Measurements from ENCODE around the gene BUD31.
"Not testable (repeated sequence)": the region's sequence is repeated elsewhere in the genome, so short reads cannot be mapped to it uniquely, and the experiment has no call there.

BUD31 gene

DNA sequence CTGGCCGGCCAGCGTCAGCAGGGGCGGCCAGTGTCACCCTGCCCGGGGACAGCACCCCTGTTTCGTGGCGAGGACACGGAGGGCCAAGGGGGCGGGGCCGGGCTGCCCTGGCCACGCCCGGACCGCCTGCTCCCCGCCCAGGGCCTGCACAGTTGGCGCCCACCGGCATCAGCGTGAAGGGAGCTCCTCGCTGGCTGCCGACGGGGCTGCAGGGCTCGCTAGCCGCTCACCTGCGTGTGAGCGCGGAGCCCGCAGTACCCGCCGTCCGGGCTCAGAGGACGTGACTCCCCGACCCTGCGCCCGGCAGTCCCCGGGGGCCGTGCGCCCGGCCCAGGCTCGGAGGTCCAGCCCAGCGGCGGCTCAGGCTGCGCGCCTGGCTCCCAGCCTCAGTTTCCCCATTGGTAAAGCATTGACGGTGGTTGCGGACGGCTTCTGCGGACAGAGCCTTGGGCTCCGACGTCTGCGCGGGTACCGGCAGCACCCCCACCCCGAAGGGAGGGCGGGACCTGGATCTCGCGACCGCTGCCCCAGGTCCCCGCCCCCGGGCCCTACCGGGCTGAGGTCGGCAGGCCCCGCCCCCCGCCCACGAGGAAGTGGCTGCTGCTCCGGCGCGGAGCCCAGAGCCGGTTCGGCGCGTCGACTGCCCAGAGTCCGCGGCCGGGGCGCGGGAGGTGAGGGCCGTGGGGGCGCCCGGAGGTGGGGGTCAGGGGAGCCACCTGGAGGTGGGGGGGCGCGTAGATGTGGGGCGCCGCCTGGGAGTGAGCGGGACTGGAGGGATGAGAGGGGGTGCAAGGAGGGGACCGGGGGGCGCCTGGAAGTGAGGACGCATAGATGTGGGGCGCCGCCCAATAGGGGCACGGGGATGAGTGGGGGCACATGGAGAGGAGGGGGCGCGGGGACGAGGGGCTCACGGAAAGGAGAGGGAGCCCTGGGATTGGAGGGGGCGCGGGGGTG is 34.4 kb upstream of the BUD31 start, which contains the start of gene ARPC1B:
Gene ARPC1B, plus strand, starts transcription at position 620 of the 954 bp plus-strand sequence. CDS start 10,985 bp downstream, outside the sequence.
- Histone ChIP-seq H3K4me1 (ENCODE audit: control extremely low read depth in 1 of 4, control insufficient read depth in 4 of 4, insufficient read depth in 4 of 4, low read length in 3 of 4) (peaks cover 3 to 58% (median 27%) of the 10 kb centered on the region in 4 experiments), H3K27ac (ENCODE audit: insufficient read depth in 1 of 2, low read depth in 1 of 2, low read length in 2 of 2, poor library complexity in 1 of 2, severe bottlenecking in 2 of 2) (peak within 1 kb of the TSS in 1 of 2 experiments; percentile 79), H3K4me3 (ENCODE audit: control insufficient read depth in 1 of 7, extremely low read depth in 1 of 7, insufficient read depth in 4 of 7, low read depth in 2 of 7, low read length in 6 of 7) (peak within 1 kb of the TSS; percentile 75 to 95 (median 84)), H3K9me3 (ENCODE audit: control extremely low read depth in 1 of 5, control insufficient read depth in 4 of 5, insufficient read depth in 2 of 5, low read depth in 1 of 5, low read length in 4 of 5) (no peaks in the 10 kb centered on the region), H3K27me3 (replicated peaks in 2 of 5; ENCODE audit: control insufficient read depth in 4 of 5, insufficient read depth in 5 of 5, low read length in 4 of 5) (no peaks in the 10 kb centered on the region), H3K36me3 (ENCODE audit: control insufficient read depth in 4 of 4, insufficient read depth in 4 of 4, low read length in 3 of 4) (peaks cover 2 to 11% (median 6%) of the 10 kb centered on the region in 4 experiments)
- WGBS (ENCODE audit: insufficient coverage) = 0% methylated on average over 58 of the region's 95 CpGs
- POLR2A ChIA-PET = interaction anchor here (0.6 kb wide), 1 partner anchor 34 kb away, joined by 4 read pairs; no protein-coding TSS in a partner anchor
- CTCF ChIA-PET = interaction anchor here (1.4 to 2.4 kb wide), 3 partner anchors 12 to 19 kb away, joined by 3 to 14 read pairs (median 14); no protein-coding TSS in a partner anchor
- peak; percentile 85 to 92 (median 90) for DNase-seq

DNA sequence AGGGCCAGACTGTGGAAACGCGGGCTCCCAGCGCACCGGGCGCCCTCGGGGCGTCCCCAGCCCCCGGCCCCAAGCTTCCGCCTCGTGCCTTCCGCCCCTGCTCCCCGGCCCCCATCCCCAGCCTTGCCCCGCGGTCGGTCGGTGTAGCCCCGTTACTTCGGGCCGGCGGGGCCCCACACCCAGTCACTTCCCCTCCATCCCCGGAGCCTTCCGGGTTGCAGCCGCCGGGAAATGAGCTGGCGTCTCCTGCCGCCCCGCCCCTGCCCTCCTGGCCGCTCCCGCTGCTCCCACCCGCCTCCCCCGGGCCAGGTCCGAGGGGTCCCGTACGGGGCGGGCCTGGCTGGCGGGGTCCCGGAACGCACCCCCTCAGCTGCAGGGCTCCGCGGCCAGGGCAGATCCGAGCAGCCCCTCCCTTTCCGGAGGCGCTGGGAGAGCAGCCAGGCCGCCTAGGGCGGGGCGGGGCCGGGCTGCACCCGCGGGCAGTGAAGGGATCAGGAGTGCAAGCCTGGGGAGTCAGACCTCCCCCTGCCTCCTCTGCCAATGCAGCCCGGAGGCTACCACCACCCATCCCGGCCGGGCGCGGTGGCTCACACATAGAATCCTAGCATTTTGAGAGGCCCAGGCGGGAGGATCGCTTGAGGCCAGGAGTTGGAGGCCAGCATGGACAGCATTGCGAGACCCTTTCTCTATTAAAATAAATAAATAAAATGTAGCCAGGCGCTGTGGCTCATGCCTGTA is 33.5 kb upstream of the BUD31 start:
- Histone ChIP-seq H3K27ac (ENCODE audit: insufficient read depth in 1 of 2, low read depth in 1 of 2, low read length in 2 of 2, poor library complexity in 1 of 2, severe bottlenecking in 2 of 2) (peak overlapping the region in 1 of 2 experiments; percentile 79), H3K36me3 (ENCODE audit: control insufficient read depth in 4 of 4, insufficient read depth in 4 of 4, low read length in 3 of 4) (peaks cover 2 to 11% (median 5%) of the 10 kb centered on the region in 4 experiments), H3K4me3 (ENCODE audit: control insufficient read depth in 1 of 7, extremely low read depth in 1 of 7, insufficient read depth in 4 of 7, low read depth in 2 of 7, low read length in 6 of 7) (peak overlapping the region; percentile 75 to 95 (median 84)), H3K9me3 (ENCODE audit: control extremely low read depth in 1 of 5, control insufficient read depth in 4 of 5, insufficient read depth in 2 of 5, low read depth in 1 of 5, low read length in 4 of 5) (no peaks in the 10 kb centered on the region), H3K4me1 (ENCODE audit: control extremely low read depth in 1 of 4, control insufficient read depth in 4 of 4, insufficient read depth in 4 of 4, low read length in 3 of 4) (peaks cover 3 to 58% (median 32%) of the 10 kb centered on the region in 4 experiments), H3K27me3 (replicated peaks in 2 of 5; ENCODE audit: control insufficient read depth in 4 of 5, insufficient read depth in 5 of 5, low read length in 4 of 5) (no peaks in the 10 kb centered on the region)
- WGBS (ENCODE audit: insufficient coverage) = 4% methylated on average over 18 of the region's 58 CpGs
- ChIA-PET CTCF (interaction anchor here (1.4 kb wide), 1 partner anchor 19 kb away, joined by 3 read pairs; no protein-coding TSS in a partner anchor), POLR2A (interaction anchor here (0.8 to 1.0 kb wide), 4 partner anchors 13 to 64 kb away, joined by 3 to 6 read pairs (median 3); partner anchors contain the start of genes BUD31, CPSF4, PDAP1 and PTCD1)
- peak; percentile 48 to 80 (median 68) for DNase-seq

DNA sequence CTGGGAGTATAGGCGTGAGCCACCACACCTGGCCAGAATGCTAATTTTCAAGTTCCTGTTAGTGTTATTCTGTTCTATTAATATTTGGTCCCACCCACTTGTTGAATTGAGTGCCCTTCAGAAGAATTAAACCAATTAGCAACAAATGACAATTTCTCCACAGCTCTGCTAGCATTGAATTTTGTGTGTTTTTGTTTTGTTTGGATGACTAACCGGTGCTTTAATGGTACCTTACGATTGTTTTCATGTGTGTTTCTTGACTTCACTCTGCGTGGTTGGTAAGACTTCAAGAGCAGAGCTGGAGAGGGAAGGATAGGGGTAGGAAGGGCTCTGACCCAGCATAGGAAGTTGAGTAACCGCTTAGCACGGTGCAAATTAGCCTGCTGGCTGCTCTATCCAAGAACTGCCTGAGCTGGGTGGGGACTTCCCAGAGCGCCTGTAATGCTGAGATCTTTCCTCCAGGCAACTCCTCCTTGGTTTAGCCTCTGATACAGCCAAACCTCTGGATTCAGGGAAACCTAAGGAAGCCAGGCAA is 29.7 kb upstream of the BUD31 start:
- Histone ChIP-seq H3K9me3 (ENCODE audit: control extremely low read depth in 1 of 5, control insufficient read depth in 4 of 5, insufficient read depth in 2 of 5, low read depth in 1 of 5, low read length in 4 of 5) (no peaks in the 10 kb centered on the region), H3K27me3 (replicated peaks in 2 of 5; ENCODE audit: control insufficient read depth in 4 of 5, insufficient read depth in 5 of 5, low read length in 4 of 5) (no peaks in the 10 kb centered on the region), H3K4me3 (ENCODE audit: control insufficient read depth in 1 of 7, extremely low read depth in 1 of 7, insufficient read depth in 4 of 7, low read depth in 2 of 7, low read length in 6 of 7) (peak overlapping the region in 6 of 7 experiments; percentile 16 to 70 (median 60)), H3K4me1 (ENCODE audit: control extremely low read depth in 1 of 4, control insufficient read depth in 4 of 4, insufficient read depth in 4 of 4, low read length in 3 of 4) (peaks cover 3 to 63% (median 48%) of the 10 kb centered on the region in 4 experiments), H3K27ac (ENCODE audit: insufficient read depth in 1 of 2, low read depth in 1 of 2, low read length in 2 of 2, poor library complexity in 1 of 2, severe bottlenecking in 2 of 2) (peak overlapping the region; percentile 47 to 84), H3K36me3 (ENCODE audit: control insufficient read depth in 4 of 4, insufficient read depth in 4 of 4, low read length in 3 of 4) (peaks cover 0 to 33% (median 8%) of the 10 kb centered on the region in 4 experiments)
- 0% methylated on average over 5 of the region's 7 CpGs for WGBS (ENCODE audit: insufficient coverage)
- peak; percentile 79 to 92 (median 90) for DNase-seq
- ChIA-PET POLR2A (interaction anchor here (0.5 to 0.6 kb wide), 3 partner anchors 21 to 34 kb away, joined by 3 read pairs; no protein-coding TSS in a partner anchor), CTCF (interaction anchor here (0.6 to 0.8 kb wide), 3 partner anchors 14 to 1167 kb away, joined by 3 read pairs; partner anchors contain the start of genes BUD31 and PDAP1)

DNA sequence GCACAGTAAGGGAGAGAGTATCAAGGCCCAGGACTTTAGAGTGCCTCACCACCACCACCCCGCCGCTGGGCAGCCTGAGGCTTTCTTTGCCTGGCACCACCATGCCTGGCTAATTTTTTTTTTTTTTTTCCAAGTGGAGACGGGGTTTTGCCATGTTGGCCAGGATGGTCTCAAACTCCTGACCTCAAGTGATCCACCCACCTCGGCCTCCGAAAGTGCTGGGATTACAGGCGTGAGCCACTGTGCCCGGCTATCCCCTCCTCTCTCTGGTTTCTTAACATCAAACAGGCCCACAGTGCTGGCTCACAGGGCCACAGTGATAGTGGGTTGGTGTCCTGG is 29.1 kb upstream of the BUD31 start:
- not testable (repeated sequence) for DNase-seq; H3K27me3 ChIP-seq (replicated peaks in 2 of 5; ENCODE audit: control insufficient read depth in 4 of 5, insufficient read depth in 5 of 5, low read length in 4 of 5); H3K9me3 ChIP-seq (ENCODE audit: control extremely low read depth in 1 of 5, control insufficient read depth in 4 of 5, insufficient read depth in 2 of 5, low read depth in 1 of 5, low read length in 4 of 5)
- ChIA-PET POLR2A (interaction anchor here (0.5 to 0.6 kb wide), 3 partner anchors 22 to 34 kb away, joined by 3 read pairs; no protein-coding TSS in a partner anchor), CTCF (interaction anchor here (0.6 to 0.8 kb wide), 2 partner anchors 15 to 1166 kb away, joined by 3 read pairs; no protein-coding TSS in a partner anchor)
- 32% methylated on average over 4 of the region's 7 CpGs for WGBS (ENCODE audit: insufficient coverage)
- Histone ChIP-seq H3K36me3 (ENCODE audit: control insufficient read depth in 4 of 4, insufficient read depth in 4 of 4, low read length in 3 of 4) (peaks cover 0 to 33% (median 8%) of the 10 kb centered on the region in 4 experiments), H3K4me3 (ENCODE audit: control insufficient read depth in 1 of 7, extremely low read depth in 1 of 7, insufficient read depth in 4 of 7, low read depth in 2 of 7, low read length in 6 of 7) (peak overlapping the region in 6 of 7 experiments; percentile 11 to 70 (median 60)), H3K27ac (ENCODE audit: insufficient read depth in 1 of 2, low read depth in 1 of 2, low read length in 2 of 2, poor library complexity in 1 of 2, severe bottlenecking in 2 of 2) (peak overlapping the region; percentile 47 to 84), H3K4me1 (ENCODE audit: control extremely low read depth in 1 of 4, control insufficient read depth in 4 of 4, insufficient read depth in 4 of 4, low read length in 3 of 4) (peaks cover 3 to 62% (median 51%) of the 10 kb centered on the region in 4 experiments)

DNA sequence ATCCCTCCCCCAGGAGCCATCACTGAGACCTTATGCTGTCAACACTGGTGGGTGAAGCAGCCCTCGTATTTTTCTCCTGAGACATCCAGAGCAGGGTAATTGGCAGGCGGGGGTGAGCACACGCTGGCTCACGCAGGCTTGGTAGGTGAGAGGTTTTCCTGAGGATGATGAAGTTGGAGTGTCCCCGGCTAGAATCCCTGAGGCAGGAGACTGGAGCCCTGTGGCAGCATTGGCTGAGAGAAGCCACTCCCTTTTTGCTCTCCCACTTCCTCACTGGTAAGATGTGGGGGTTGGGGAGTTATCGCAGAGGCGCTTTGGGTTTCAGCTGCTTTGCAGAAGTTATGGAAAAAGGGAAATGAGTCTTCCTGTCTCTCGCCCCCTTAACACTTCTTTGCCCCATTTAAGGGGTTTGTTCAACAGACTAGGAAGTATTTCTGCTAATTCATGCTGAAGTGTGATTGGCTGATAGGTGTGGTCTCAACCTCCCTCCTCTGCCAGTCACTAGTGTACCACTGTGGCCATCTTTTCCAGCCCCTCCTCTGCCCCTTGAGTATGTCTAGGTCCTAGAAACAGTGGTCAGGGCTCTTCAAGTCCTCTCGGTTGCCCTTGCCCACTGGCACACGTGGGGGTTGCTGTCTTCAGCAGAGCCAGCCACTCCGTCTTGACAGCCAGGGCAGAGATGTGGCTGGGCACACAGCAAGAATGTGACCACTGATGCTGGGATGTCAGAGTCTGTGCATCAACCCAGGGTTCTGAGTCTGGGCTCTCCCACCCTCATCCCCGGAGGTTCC is 28.5 kb upstream of the BUD31 start:
- Histone ChIP-seq H3K27ac (ENCODE audit: insufficient read depth in 1 of 2, low read depth in 1 of 2, low read length in 2 of 2, poor library complexity in 1 of 2, severe bottlenecking in 2 of 2) (peak overlapping the region; percentile 56 to 84), H3K9me3 (ENCODE audit: control extremely low read depth in 1 of 5, control insufficient read depth in 4 of 5, insufficient read depth in 2 of 5, low read depth in 1 of 5, low read length in 4 of 5) (no peaks in the 10 kb centered on the region), H3K4me1 (ENCODE audit: control extremely low read depth in 1 of 4, control insufficient read depth in 4 of 4, insufficient read depth in 4 of 4, low read length in 3 of 4) (peaks cover 3 to 62% (median 54%) of the 10 kb centered on the region in 4 experiments), H3K36me3 (ENCODE audit: control insufficient read depth in 4 of 4, insufficient read depth in 4 of 4, low read length in 3 of 4) (peaks cover 0 to 33% (median 8%) of the 10 kb centered on the region in 4 experiments), H3K4me3 (ENCODE audit: control insufficient read depth in 1 of 7, extremely low read depth in 1 of 7, insufficient read depth in 4 of 7, low read depth in 2 of 7, low read length in 6 of 7) (peak overlapping the region; percentile 1 to 70 (median 58)), H3K27me3 (replicated peaks in 2 of 5; ENCODE audit: control insufficient read depth in 4 of 5, insufficient read depth in 5 of 5, low read length in 4 of 5) (no peaks in the 10 kb centered on the region)
- DNase-seq = peak; percentile 78 to 84 (median 83)
- ChIA-PET POLR2A (no interaction called here), CTCF (no interaction called here)
- WGBS (ENCODE audit: insufficient coverage) = 0% methylated on average over 6 of the region's 12 CpGs

Data from common myeloid progenitor, CD34-positive (primary cell).